IPS-NIHi7 (cell line): Measurements from ENCODE around the gene DAAM2.

Experiments
- DNase-seq: peaks from one replicate; pipeline ENCODE4 v3.0.0; 2012; ENCODE audit warnings: mixed read lengths; ENCODE audit errors: extremely low spot score

DAAM2 gene

DNA sequence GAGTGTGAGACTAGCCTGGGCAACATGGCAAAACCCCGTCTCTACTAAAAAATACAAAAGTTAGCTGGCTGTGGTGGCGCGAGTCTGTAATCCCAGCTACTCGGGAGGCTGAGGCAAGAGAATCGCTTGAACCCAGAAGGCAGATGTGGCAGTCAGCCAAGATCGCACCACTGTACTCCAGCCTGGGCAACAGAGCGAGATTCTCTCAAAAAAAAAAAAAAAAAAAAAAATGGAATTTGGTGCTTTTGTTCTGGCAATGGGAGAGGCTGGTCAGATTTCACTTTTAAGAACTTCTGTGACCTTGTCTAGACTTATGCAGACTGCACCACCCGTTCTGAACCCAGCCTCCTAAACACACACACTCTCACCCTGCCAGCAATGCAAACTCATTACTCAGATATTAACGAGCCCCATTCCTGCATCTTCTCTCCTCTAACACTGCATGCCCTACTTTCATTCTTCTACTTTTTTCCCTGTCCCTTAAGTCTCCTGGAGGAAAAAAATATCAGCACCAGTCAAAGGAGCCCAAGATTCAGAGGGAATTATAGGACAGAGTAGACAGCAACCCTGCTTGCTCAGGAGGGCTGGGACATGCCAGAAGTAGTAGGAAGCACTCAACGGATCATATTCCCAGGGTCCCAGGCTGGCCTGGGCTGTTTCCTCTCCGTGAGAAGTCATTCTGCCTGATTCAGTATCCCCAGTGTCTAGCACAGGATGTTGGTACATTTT is 137.7 kb downstream of the DAAM2 start:
- no peak for DNase-seq

- no peak for DNase-seq
Observed at GRCh38 chr6:39930540-39930939, 138.4 kb downstream of the DAAM2 start.

- no peak for DNase-seq
Observed at GRCh38 chr6:39931607-39932006, 139.4 kb downstream of the DAAM2 start.

DNA sequence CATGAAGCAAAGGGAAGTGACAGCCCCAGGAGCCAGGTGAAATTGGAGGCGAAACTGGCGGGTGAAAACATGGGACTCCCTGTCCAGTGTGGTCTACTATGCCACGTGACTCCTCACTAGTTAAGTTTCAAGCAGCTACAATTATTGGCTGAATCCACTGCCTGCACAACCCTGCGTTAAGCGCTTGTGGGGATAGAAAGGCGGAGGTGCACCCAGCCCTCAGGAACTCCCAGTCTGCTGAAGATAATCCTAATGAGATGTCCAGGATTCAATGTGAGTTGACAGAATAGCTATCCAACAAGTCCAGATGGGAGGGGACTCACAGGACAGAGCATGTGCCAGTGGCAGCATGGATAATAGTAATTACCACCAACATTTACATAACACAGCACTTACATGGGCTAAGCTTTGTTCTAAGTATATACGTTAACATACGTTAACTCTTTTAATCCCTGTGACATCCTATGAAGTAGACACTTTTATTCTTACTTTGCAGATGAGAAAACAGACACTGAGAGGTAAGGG is 140.3 kb downstream of the DAAM2 start:
- no peak for DNase-seq

DNA sequence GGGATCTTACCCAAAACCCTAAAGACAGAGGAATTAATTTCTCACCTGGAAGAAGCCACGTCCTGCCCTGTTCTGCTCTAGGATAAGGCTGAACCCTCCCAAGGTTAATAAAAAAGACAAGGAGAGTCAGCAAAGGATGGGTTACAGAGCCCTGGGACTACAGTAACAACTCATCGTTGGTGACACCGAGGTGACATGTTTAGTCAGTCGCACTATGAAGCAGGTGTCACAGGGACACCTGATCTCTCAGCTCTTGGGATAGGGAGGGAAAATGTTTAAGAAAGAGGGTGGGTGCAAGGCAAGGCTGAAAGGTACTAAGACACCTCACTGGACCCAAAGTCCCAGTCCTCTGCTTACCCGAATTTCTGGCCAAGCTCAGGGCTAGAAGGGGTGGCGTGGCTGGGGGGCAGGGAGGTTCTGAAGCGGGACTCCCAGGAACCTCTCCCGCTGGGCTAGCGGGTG is 141.5 kb downstream of the DAAM2 start:
- DNase-seq: no peak

DNA sequence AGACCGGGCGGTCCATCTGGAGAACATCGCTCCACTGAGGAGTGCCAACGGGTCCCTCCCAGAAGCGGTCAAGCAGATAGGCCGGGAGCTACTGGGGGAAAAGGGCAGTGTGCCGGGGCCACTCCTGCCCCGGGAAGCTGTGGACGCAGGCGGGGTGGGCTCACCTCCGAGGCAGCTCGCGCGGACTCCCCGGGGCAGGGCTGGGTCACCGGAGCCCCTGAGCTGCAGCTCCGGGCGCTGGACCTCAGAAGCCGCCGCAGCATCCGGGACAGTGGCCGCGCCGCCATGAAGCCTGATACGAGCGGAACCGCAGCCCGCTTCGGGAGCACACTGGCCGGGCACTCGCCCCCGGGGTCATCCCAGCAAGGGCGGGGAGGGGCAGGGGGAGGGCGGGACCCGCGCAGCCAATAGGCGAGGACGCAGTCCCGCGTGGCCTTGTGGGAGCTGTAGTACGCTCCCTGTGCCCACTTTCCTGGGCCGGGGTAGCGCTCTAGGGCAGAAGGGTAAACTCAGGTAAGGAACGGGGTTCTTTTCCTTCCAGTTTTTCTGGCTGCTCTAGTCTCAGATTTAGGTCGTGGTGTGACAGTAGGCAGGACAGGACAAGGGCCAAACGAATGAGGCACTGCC is 142.1 kb downstream of the DAAM2 start, which contains the start of gene MOCS1:
Gene MOCS1 (minus strand): TSS at position 332 of the 627 bp plus-strand sequence. CDS start 45 bp downstream, at position 287.
- DNase-seq: peak; percentile 93

DNA sequence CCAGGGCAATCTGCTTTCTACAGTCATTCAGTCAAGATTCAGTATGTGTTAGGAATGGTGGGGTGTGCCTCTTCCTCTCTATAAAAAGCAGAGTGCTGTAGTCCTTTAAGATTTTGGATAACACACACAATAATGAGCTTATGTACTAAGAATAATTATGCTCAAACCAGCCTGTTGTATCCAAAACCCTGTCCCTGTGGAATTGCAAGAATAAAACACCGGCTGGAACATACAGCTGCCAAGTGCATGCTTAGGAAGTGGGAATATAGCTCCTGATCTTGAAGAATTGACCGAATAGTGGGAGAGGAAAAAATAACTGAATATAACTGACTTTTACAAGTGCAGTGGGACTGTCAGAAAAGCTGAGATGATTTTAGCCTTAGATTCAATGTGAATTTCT is 143.1 kb downstream of the DAAM2 start:
- no peak for DNase-seq

- DNase-seq: no peak
Observed at GRCh38 chr6:39936857-39937256, 144.7 kb downstream of the DAAM2 start.

DNA sequence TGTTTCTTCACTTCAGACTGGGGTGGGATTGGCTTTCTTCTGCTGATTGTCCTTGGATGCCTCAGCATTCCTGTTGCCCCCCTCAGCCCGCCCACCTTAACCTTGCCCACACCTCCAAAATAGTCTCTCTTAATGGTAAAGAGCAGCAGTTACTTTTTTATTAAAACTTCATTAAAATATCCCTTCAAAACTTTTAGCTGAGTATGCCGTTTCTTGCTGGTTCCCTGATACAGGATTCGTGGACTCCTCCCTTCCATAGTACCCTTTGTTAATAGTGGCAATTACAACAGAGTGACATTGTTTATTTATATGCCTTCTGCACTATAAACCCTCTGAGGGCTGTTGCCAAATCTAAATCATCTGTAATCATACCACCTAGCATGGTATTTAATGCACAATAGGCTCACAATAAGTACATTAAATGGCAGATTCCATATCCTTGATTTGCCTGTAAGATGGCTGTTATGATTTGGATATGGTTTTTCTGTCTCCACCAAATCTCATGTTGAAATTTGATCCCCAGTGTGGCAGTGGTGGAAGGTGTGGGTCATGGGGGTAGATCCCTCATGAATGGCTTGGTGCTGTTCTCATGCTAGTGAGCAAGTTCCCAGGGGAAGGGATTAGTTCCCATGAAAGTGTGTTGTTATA is 145.6 kb downstream of the DAAM2 start:
- DNase-seq: no peak

DNA sequence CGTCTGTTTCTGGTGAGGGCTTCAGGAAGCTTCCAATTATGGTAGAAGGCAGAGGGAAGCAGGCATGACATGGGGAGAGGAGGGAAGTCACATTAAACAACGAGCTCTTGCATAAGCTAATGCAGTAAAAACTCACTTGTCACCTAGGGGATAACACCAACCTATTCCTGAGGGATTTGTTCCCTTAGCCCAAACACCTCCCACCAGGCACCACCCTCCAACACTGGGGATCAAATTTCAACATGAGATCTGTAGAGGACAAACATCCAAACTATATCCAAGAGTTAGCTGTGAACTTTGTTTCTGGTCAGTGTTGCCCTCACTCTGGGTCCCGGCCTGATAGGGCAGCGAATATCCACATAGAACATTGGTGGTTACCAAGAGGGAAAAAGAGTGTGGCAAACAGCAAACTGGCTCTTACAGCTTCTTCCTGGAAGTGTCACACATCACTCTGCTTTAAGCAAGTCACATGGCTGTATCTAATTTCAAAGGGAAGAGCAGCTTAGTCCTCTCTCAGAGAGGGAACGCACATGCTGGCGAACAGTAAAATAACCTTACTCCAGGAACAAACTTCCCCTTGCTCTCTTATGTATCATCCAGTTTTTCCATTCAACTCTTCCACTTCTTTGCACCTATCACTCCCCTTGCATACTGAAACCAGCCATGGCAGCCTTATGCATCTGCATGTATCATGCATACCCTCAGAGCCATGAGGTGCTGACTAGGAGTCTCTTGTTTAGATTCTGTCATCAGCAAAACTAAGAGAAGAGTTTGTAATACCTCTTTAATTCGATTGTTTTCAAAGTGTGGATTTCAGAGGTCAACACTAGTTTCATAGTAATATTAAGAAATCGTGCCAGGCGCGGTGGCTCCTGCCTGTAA is 146.8 kb downstream of the DAAM2 start:
- DNase-seq: no peak

DNA sequence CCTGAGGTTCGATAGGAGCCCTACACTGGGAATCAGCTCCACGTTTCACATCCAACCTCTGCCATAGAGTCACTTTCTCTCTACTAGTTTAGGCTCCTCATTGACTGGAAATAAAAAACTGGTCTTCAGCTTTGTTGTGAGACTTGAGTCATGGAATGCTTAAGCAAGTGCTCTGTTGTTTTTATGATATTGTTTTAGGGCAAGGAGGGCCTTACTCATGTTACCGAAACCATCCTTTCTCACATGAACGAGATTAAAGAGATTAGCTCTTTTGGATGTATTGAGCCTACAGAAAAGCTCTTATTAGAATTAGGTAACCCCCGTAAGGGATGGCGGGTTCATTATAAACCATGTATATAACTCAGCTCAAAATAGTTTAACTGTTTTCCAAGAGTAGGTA is 149.0 kb downstream of the DAAM2 start:
- DNase-seq: no peak

DNA sequence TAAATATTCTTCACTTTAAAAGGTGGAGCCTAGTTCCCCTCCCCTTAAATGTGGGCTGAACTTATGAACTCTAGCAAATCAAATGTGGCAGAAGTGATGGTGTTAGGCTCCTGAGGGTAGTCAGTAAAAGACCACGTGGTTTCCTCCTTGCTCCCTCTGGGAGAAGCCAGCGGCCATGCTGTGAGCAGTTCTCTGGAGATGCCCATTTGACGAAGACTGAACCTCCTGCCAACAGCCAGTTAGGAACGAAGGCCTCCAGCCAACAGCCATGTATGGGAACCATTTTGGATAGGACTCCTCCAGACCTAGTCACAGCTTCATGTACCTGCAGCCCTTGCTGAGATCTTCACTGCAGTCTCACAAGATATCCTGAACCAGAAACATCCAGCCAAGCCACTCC is 149.6 kb downstream of the DAAM2 start:
- DNase-seq: no peak

GRCh38 chr6:39942903-39943580 is 150.9 kb downstream of the DAAM2 start:
- DNase-seq: no peak

GRCh38 chr6:39945626-39946025 is 153.4 kb downstream of the DAAM2 start:
- no peak for DNase-seq

DNA sequence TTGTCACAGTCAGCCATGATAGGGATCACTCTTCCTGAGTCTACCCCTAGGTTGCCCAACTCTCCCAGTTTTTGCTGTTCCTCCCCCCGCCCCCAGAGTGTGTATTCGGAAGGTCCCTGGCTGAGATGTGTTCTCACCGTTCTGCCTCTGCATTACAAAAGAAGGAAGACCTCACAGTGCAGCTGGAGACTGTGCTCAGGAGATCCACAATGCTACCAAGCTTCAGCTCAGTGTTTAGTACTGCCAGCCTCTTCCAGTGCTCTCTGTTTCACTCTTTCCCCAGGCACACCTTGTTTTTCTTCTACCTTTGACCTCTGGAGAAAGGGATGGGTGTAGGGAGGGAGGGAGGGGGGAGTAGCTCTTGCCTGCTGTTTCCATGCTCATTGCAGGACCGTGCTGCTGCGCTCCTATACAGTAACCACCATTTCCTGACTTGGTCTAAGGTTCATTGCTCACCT is 155.5 kb downstream of the DAAM2 start:
- peak; percentile 49 for DNase-seq

DNA sequence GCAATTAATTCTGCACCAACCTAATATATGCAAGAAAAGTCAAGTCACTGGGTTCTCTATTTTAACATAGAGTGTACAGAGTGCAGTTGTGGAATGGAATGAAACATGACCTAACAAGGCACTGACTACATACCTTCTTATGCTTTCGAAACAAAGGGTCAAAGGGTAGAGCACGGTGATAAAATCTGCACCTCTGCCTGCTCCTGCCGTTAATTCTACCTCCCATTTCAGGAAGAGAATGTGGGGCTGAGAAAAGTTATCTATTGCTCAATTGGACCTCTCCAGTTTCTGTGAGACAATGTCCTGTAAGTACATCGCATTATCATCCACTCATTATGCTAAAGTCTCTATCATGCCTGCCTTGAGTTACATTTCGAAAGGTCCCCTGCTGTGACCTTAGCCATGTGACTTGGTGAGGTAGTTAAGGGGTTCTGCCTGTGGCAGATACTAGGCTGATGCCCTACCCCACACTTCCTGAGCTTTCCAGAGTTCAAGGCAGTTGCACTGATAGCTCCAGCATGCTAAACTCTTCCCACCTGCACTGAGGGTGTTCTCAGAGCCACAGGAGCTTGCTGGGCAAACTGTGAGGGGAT is 156.1 kb downstream of the DAAM2 start:
- DNase-seq: no peak

DNA sequence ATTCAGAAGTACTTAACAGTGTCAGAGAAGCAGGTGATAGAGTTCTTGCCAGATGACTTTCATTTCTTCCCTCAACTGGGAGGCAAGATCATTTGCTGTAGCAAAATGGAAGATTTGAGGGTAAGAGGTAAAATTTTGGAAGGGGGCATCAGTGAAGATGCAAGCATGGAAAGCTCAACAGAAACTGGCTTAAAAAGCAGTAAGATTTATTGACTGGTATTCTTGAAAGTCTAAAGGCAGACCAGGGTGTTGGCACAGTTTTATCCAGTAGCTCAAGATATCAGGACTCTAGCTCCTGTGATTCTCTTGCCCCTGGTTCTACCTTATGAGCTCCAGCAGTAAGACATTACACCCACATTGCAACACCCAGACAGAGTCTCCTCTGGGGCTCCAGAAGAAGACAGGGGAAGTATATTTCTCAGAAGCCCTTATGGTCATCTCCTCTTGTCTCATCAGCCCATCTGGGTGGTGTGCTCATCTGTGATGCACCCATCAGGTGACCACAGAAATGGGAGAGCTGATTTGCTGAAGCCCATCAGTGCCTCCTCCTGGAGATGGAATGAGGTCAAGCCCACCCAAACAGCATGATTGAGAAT is 158.0 kb downstream of the DAAM2 start:
- no peak for DNase-seq

DNA sequence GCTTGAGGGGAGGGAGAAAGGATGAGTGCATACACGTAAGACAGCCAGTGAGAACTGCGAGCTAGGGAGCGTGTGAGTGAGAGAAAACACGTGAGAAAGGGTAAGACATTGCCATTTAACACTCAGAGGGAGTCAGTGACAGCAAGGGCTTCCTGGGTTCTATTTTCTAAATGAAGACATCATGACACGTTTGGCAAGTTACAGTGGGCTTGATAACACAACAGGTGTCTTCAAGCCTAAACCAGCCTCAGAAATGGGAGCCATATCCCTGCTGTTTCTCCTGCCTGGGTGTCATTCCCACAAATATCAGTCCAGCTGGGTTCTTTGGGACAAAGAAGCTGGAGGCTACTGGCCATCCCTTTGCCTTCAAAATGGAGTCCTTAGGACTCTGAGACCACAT is 159.0 kb downstream of the DAAM2 start:
- DNase-seq: no peak

GRCh38 chr6:39951716-39952115 is 159.5 kb downstream of the DAAM2 start:
- no peak for DNase-seq

- DNase-seq: no peak
Observed at GRCh38 chr6:39952167-39952566, 160.0 kb downstream of the DAAM2 start.
